Coronary artery (tissue), 2 donors: ENCODE results near the gene HEATR5B.

Experiments
- DNase-seq: peaks from one replicate; pipeline ENCODE4 v3.0.0-alpha.2; 2017; ENCODE audit warnings: low spot score
- H3K27ac ChIP-seq, 2 donors: fragments of 200-600 bp; sonication (generic); one replicate each; pipeline ENCODE4 v1.5.1; 2016 to 2019
- H3K4me3 ChIP-seq: fragments of 200-600 bp; sonication (generic); 2 replicates; pipeline ENCODE4 v1.5.1; 2016; ENCODE audit warnings: mild to moderate bottlenecking, moderate library complexity
- TF ChIP-seq, protein P1 (sequence below): fragments of 200-600 bp; sonication (generic); IDR thresholded peaks from one replicate; pipeline ENCODE4 v1.5.1; 2019; ENCODE audit warnings: antibody characterized with exemption

The HEATR5B gene

DNA sequence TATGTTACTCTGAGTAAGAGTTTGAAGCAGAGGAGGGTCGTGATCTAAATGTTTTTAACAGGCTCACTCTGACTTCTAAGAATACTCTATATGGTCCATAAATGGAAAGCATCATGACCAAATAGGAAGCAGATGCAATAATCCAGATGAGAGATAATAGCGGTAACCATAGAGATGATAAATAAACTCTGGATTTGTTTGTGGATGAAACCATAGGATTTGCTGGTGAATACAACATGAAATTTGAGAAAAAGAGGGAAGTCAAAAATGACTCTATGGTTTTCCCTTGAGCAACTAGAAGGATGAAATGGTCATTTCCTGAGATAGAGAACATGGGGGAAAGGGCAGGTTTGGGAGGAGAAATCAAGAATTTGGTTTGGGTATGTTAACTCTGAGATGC is 3.9 kb downstream of the HEATR5B start:
- no peak overlapping the region for H3K27ac ChIP-seq
- DNase-seq: no peak
- no peak overlapping the region for H3K4me3 ChIP-seq
- TF ChIP-seq, protein P1, sequence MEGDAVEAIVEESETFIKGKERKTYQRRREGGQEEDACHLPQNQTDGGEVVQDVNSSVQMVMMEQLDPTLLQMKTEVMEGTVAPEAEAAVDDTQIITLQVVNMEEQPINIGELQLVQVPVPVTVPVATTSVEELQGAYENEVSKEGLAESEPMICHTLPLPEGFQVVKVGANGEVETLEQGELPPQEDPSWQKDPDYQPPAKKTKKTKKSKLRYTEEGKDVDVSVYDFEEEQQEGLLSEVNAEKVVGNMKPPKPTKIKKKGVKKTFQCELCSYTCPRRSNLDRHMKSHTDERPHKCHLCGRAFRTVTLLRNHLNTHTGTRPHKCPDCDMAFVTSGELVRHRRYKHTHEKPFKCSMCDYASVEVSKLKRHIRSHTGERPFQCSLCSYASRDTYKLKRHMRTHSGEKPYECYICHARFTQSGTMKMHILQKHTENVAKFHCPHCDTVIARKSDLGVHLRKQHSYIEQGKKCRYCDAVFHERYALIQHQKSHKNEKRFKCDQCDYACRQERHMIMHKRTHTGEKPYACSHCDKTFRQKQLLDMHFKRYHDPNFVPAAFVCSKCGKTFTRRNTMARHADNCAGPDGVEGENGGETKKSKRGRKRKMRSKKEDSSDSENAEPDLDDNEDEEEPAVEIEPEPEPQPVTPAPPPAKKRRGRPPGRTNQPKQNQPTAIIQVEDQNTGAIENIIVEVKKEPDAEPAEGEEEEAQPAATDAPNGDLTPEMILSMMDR: no peak

DNA sequence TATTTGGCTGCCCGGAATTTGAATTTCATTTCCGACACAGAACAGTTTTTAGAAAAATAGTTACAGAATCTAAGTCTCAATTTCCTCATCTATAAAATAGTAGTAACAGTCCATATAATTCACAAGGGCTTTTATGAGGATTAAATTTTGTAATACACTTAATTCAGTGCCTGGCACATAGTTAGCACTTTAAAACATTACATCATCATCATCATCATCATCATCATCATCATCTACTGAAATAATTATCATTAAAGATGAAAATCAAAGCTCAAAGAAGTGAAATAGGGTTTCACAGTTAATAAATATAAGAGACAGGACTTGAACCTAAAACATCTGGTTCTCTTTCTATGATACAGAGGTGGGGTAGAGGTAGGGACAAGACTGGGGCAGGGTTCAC is 13.2 kb downstream of the HEATR5B start:
- Histone ChIP-seq H3K4me3 (no peak overlapping the region), H3K27ac (no peak overlapping the region)
- TF ChIP-seq, protein P1: no peak
- no peak for DNase-seq

DNA sequence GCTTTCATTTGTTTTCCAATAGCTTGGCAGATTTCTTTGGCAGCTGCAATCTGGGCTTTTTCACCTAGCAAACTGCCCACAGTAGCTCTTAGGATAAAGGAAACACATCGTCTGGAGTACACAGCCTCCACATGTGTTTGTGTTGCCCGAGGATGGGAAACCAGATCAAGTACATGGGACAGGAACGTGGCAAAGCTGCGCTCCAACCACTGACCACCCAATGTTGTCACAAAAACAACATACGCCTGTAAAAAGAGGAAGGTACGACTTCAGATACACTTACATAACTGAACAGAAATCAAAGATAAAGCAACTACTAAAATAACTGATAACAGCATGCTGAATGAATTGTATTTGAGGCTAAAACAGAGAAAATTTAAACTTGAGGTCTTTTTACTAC is 15.5 kb downstream of the HEATR5B start:
- H3K4me3 ChIP-seq: no peak overlapping the region
- no peak for DNase-seq
- H3K27ac ChIP-seq: no peak overlapping the region
- TF ChIP-seq, protein P1: no peak

DNA sequence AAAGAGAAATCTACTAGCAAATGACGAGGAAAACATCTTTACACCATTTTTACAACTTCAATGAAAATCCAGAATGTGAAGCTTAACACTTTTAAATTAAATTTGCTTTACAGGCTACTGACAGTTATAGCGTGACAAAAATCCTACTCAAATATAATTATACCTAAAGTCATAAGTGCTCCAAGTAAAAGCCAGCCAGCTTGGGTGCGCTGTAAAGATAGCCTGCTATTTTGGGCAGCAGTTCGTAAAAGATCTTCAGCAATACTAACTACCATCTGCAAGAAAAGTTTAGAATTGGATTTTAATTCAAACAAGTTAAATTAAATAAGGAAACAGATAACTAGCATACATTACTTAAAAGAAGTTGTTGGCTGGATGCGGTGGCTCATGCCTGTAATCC is 22.4 kb downstream of the HEATR5B start:
- TF ChIP-seq, protein P1: no peak
- no peak for DNase-seq
- no peak overlapping the region for H3K27ac ChIP-seq
- H3K4me3 ChIP-seq: no peak overlapping the region

DNA sequence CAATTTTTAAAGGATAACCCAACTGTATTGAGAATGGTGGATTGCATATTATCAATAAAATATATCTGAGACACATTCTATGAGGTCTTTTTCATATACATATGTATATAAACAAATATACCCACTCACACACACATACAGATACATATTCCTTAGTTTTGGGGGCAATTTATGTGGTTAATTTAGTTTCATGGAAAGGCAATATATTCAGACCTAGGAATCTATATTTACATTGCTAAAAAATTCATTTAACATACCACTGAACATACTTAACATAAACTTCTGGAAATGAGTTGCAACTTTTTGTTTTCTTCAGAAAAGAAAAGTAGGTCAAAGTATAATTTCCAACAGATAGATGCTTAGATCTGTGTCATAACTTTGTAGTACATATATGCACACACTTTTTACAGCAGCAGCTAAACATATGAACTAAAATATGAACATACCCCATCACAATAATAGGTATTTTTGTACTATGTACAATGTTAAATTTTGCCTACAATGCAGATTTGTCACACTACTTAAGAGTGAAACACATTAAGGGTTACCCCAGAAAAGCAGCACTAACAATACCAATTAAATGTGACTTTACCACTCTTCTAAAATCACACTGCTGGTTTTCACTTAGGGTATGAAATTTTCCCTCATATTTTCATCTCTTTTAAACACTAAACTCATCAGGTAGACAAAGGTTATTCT is 23.0 kb downstream of the HEATR5B start:
- TF ChIP-seq, protein P1: no peak
- Histone ChIP-seq H3K27ac (no peak overlapping the region), H3K4me3 (no peak overlapping the region)
- DNase-seq: no peak

DNA sequence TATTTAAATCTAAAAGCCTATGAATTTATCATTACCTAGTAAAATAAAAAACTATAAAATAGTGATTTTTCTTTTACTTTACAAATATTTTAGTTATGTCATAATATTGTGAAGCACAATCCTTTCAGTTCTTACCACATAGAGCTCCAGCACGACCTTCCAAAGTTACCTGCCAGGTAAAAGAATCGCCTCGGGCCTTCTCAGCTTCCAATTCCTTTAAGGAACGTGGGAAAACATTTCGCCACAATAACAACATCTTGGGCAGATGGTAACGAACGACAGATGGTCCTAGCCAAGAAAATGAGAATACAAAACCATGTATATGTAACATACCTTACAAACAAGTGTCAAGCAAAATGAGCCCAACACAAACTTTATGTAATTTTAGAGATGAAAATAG is 23.7 kb downstream of the HEATR5B start:
- Histone ChIP-seq H3K27ac (no peak overlapping the region), H3K4me3 (no peak overlapping the region)
- no peak for DNase-seq
- TF ChIP-seq, protein P1: no peak

DNA sequence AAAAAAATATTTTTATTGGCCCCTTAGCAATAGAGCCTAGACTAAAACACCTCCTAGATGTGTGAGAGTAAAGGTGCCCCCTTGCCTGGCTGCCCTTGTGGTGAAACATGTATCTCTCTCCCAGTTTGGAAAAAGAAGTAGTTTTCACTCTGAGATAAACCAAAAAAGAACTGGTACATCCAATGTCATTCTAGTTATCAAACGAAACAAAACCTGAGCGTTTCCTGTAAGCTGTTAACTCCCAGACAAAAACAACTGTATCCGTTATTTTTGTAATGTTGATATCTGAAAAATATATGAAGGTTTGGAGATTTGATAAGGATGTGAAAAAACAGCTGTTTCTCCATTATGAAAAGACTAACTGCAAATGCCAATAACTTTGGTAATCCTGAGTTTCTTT is 24.3 kb downstream of the HEATR5B start:
- Histone ChIP-seq H3K4me3 (no peak overlapping the region), H3K27ac (no peak overlapping the region)
- DNase-seq: no peak
- TF ChIP-seq, protein P1: no peak
